ENCODE data around the gene PLCB1.

The PLCB1 gene

DNA sequence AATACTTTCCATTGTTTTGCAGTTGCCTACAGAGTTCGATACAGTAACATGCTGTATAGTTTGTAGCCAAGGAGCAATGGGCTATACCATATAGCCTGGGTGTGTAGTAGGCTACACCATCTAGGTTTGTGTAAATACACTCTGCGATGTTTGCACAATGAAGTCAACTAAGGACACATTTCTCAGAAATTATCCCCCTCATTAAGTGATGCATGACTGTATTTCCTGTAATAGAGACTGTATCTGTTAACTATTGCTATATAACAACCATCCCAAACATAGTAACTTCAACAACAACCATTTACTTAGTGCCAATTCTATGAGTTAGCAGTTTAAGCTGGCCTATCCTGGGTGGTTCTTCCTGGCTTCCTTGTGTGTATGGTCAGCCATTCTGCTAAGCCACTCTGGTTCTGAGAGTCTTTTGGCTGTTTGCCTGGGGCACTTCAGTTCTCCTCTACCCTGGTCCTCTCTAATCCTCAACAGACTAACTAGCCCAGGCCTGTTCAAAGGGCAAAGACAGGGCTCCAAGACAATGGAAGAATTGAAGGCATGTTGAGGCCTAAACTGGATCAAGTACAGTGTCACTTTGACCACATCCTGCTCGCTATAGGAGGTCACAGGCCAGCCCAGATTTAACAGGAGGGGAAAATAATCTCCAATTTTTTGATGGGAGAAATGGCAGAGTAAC, 124.0 kb downstream of the PLCB1 start:
- peak; percentile 10 for DNase-seq

GRCh38 chr20:8260837-8261251, 128.8 kb downstream of the PLCB1 start:
- H3K27ac ChIP-seq = no peak overlapping the region
- H3K27me3 ChIP-seq (ENCODE audit: insufficient read depth, low read depth, severe bottlenecking) = no peaks in the 10 kb centered on the region
- no peaks in the 10 kb centered on the region for H3K36me3 ChIP-seq
- TF ChIP-seq, protein P1, sequence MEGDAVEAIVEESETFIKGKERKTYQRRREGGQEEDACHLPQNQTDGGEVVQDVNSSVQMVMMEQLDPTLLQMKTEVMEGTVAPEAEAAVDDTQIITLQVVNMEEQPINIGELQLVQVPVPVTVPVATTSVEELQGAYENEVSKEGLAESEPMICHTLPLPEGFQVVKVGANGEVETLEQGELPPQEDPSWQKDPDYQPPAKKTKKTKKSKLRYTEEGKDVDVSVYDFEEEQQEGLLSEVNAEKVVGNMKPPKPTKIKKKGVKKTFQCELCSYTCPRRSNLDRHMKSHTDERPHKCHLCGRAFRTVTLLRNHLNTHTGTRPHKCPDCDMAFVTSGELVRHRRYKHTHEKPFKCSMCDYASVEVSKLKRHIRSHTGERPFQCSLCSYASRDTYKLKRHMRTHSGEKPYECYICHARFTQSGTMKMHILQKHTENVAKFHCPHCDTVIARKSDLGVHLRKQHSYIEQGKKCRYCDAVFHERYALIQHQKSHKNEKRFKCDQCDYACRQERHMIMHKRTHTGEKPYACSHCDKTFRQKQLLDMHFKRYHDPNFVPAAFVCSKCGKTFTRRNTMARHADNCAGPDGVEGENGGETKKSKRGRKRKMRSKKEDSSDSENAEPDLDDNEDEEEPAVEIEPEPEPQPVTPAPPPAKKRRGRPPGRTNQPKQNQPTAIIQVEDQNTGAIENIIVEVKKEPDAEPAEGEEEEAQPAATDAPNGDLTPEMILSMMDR (IDR thresholded peaks at IDR 0.05; ENCODE audit: low read depth, low read length) = no peak
- H3K4me3 ChIP-seq (ENCODE audit: low read depth, low read length) = no peak overlapping the region
- no peaks in the 10 kb centered on the region for H3K9me3 ChIP-seq (ENCODE audit: severe bottlenecking)
- no peak for DNase-seq

More for the DNA sequence above, 124.0 kb downstream of the PLCB1 start:
- TF ChIP-seq, protein P1 (IDR thresholded peaks at IDR 0.05; ENCODE audit: low read depth, low read length) = no peak
- Histone ChIP-seq H3K27ac (no peak overlapping the region), H3K36me3 (no peaks in the 10 kb centered on the region), H3K4me3 (ENCODE audit: low read depth, low read length) (no peak overlapping the region), H3K9me3 (ENCODE audit: severe bottlenecking) (no peaks in the 10 kb centered on the region), H3K27me3 (ENCODE audit: insufficient read depth, low read depth, severe bottlenecking) (no peaks in the 10 kb centered on the region)

- Histone ChIP-seq H3K9me3 (ENCODE audit: severe bottlenecking) (no peaks in the 10 kb centered on the region), H3K27me3 (ENCODE audit: insufficient read depth, low read depth, severe bottlenecking) (no peaks in the 10 kb centered on the region), H3K36me3 (no peaks in the 10 kb centered on the region), H3K4me3 (ENCODE audit: low read depth, low read length) (no peak overlapping the region), H3K27ac (no peak overlapping the region)
- DNase-seq = no peak
- TF ChIP-seq, protein P1 (IDR thresholded peaks at IDR 0.05; ENCODE audit: low read depth, low read length) = no peak
Measured at GRCh38 chr20:8262721-8263120, 130.7 kb downstream of the PLCB1 start.

- H3K27me3 ChIP-seq (ENCODE audit: insufficient read depth, low read depth, severe bottlenecking) = no peaks in the 10 kb centered on the region
- no peak overlapping the region for H3K4me3 ChIP-seq (ENCODE audit: low read depth, low read length)
- no peak for DNase-seq
- H3K36me3 ChIP-seq = no peaks in the 10 kb centered on the region
- no peak overlapping the region for H3K27ac ChIP-seq
- TF ChIP-seq, protein P1 (IDR thresholded peaks at IDR 0.05; ENCODE audit: low read depth, low read length) = no peak
- H3K9me3 ChIP-seq (ENCODE audit: severe bottlenecking) = no peaks in the 10 kb centered on the region
Measured at GRCh38 chr20:8265588-8265987, 133.5 kb downstream of the PLCB1 start.

DNA sequence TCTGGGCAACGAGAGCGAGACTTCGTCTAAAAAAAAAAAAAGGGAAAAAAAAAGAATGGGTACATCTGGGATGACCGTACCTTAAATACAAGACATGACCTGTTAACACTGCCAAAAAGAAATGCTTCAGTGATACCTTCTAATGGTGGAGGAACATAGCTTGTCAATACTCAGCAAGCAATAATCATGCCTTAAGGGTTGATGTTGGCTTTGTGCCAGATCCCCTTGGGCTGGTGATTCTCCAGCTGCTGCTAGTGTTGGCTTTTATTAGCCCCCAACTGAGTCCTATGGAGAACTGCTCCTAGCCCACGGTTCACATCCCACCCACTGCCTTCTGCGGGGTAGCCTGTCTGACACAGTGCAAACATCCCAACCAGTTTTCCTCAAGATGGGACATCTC, 134.9 kb downstream of the PLCB1 start:
- TF ChIP-seq, protein P1 (IDR thresholded peaks at IDR 0.05; ENCODE audit: low read depth, low read length) = no peak
- Histone ChIP-seq H3K4me3 (ENCODE audit: low read depth, low read length) (no peak overlapping the region), H3K36me3 (no peaks in the 10 kb centered on the region), H3K27ac (no peak overlapping the region), H3K27me3 (ENCODE audit: insufficient read depth, low read depth, severe bottlenecking) (no peaks in the 10 kb centered on the region), H3K9me3 (ENCODE audit: severe bottlenecking) (no peaks in the 10 kb centered on the region)
- no peak for DNase-seq

DNA sequence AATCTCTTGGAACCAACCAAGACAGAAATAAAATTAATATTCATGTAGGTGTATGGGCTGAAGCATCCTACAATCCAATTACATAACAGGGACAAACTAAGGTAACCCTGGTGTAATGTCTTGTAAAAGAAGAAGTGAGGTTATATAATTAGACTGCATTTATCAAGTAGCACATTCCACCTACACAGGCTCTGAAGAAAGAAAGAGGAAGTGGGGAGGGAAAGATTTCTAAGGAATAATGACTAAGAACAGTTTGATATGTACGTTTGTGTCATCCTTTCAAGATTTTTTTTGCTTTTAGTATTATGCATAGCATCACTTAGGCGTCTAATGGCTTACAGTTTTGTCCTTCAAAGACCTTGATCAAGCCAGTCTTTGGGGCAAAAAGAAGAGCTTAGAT, 139.7 kb downstream of the PLCB1 start:
- H3K9me3 ChIP-seq (ENCODE audit: severe bottlenecking) = no peaks in the 10 kb centered on the region
- no peak overlapping the region for H3K27ac ChIP-seq
- H3K36me3 ChIP-seq = no peaks in the 10 kb centered on the region
- no peak overlapping the region for H3K4me3 ChIP-seq (ENCODE audit: low read depth, low read length)
- TF ChIP-seq, protein P1 (IDR thresholded peaks at IDR 0.05; ENCODE audit: low read depth, low read length) = no peak
- no peak for DNase-seq
- H3K27me3 ChIP-seq (ENCODE audit: insufficient read depth, low read depth, severe bottlenecking) = no peaks in the 10 kb centered on the region
